ENCODE results near the gene DISC1.

DNA sequence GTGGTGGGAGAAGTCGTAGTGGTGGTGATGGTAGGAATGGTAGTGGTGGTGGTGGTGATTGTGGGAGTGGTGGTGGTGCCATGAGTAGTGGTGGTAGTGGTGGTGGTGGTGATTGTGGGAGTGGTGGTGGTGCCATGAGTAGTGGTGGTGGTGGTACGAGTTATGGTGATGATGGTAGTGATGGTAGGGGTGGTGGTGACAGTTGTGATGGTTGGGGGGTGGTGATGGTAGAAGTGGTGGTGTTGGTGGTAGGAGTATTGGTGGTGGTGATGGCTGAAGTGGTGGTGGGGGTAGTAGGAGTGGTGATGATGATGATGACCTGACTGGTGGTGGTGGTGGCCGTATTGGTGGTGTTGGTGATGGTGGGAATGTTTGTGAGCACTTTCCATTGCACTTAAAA is 107.1 kb downstream of the DISC1 start:
- TF ChIP-seq CTCF (conservative IDR thresholded peaks at IDR 0.05 in 1 of 2, IDR thresholded peaks at IDR 0.05 in 1 of 2; ENCODE audit: low read depth in 1 of 2, low read length in 2 of 2): no peak
- no peak for TF ChIP-seq EZH2 (IDR thresholded peaks at IDR 0.05; ENCODE audit: low read length, missing control alignments)

Measured in fibroblast of lung (primary cell).